HG03520 (cell line): ENCODE results near the gene PPP1R2B.
"Not testable (repeated sequence)": the region's sequence is repeated elsewhere in the genome, so short reads cannot be mapped to it uniquely, and the experiment has no call there.

ENCODE experiments used
- ATAC-seq: cut with Tn5 transposase; IDR thresholded peaks from one replicate; pipeline ENCODE4 v1.9.1; 2021; ENCODE audit warnings: mild to moderate bottlenecking, moderate library complexity; ENCODE audit not compliant: unreplicated experiment

Gene PPP1R2B

DNA sequence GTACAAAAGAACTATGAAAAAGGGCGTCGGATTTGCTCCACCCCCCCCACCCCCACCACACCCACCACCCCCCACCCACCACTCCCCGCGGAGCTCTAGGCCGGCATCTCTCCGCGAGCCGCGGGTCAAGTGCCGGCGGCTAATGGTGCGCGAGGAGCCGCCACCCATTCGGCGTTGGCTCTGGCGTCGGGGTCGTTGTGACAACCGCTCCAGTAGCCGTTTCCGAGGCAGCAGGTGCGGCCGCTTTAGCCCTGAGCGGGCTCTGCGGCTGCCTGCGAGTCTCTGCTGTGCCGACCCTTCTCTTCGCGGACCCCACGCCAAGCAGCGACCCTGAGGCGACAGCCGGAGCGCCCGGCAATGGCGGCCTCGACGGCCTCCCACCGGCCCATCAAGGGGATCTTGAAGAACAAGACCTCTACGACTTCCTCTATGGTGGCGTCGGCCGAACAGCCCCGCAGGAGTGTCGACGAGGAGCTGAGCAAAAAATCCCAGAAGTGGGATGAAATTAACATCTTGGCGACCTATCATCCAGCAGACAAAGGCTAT lies at the start of gene PPP1R2B:
TSS of gene PPP1R2B (plus strand) at position 90 of the 546 bp plus-strand sequence. CDS start at position 358, 268 bp downstream.
- no peak for ATAC-seq

DNA sequence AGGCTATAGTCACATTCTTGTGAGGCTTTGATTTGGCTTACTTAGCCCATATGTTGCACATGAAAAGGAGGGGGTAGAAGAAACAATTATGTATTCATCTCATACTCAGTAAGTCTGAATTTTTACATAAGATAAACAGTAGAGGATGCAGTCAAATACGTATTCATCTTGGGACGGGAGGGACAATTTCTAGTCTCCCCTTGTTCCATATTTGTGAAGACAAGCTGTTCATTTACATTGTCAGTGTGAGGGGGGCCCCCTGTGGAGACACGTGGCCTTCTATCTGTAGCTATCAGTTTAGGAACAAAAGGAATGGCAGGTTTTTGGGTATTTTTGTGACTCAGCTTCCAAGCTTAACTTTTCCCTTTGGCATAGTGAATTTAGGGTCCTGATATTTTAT lies 49.2 kb upstream of the PPP1R2B start:
- ATAC-seq, result no peak

DNA sequence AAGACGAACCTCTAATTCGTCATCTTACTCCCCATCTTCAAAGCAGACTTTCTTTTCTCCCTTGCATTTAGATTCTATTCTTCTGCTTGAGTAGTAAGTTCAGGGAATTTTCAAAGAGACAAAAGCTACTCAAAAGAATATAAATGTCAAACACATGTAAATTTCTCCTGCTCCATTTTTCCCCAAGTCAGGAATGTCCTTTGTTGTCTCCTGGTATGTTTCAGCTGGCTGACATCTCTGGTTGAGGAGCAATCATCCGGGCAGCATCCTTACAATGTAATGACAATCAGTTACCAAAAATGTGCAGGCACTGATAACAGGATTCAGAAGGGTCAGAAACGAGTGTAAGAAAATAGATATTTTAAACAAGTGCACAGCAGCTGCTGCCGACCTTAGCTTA lies 47.6 kb upstream of the PPP1R2B start:
- ATAC-seq, result no peak

DNA sequence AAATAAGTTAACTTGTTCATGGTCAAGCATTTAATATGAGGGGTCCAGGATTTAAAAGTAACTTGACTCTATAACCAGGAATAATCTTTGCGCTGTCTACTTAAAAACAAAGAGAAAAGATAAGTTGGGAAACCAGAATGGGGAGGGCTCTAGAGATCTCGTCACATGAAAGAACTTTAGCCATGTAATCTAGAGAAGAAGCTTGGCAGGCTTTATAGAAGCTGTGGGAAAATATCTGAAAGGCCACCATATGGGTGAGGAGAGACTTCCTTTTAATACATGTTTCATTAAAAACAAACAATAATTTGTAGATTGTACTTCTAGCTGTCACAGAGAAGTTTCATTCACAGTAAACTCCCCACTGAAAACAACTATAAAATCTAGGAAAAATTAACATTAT lies 46.7 kb upstream of the PPP1R2B start:
- no peak for ATAC-seq

DNA sequence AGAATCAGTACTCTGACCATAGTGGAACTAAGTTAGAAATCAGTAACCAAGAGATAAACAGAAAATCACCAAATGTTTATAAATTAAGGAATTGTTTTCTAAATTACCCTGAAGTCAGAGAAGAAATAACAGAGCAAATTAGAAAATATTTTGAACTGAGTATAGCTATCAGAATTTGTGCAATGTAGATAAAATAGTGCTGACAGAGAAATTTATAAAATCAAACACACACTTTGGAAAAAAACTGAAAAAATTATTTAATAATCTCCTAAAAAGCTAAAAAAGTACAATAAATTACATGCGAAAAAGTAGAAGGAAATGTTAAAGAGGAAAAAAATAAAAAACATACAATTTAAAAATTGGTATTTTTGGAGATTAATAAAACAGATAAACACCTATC lies 37.1 kb upstream of the PPP1R2B start:
- ATAC-seq, result no peak

DNA sequence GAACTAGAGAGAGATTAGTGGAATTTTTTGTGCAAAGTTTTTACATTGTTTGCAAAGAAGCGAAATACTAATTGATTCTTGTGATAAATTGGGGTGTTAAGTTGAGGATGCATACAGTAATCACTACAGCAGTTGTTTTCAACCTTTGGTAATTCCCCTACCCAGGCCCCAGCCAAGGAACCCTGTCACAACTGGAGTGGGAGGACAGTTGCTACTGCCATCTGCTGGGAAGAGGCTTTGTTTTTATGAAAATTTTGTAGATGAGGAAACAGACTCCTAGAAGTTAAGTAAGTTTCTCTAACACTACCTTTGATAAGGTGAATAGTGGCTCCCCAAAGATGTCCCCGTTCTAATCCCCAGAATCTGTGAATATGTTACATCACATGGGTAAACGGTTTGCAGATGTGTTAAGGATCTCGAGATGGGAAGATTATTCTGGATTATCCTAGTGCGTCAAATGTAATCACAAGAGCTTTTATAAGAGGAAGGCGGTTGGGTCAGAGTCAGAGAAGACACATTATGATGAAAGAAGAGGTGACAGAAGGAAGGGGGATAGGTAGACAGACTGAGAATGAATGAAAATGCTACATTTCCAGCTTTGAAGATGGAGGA lies 34.0 kb upstream of the PPP1R2B start:
- ATAC-seq, result peak; percentile 66

DNA sequence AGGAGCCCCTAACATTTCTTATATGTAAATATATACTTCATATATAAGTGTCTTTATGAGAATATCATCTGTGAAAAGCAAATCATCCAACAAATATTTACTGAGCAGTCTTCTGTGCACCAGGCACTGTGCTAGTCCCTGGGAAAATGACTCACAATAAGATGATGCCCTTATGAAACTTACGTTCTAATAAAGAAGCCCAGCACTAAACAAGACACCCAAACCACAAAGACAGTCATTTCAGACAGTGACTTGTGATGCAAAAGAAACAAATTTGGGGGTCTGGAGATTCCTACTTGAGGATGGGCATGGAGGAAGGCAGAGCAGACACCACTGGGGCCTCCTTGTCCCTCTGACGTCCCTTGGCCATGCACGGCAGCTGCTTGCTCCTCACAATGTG lies 30.6 kb upstream of the PPP1R2B start:
- peak; percentile 37 for ATAC-seq

DNA sequence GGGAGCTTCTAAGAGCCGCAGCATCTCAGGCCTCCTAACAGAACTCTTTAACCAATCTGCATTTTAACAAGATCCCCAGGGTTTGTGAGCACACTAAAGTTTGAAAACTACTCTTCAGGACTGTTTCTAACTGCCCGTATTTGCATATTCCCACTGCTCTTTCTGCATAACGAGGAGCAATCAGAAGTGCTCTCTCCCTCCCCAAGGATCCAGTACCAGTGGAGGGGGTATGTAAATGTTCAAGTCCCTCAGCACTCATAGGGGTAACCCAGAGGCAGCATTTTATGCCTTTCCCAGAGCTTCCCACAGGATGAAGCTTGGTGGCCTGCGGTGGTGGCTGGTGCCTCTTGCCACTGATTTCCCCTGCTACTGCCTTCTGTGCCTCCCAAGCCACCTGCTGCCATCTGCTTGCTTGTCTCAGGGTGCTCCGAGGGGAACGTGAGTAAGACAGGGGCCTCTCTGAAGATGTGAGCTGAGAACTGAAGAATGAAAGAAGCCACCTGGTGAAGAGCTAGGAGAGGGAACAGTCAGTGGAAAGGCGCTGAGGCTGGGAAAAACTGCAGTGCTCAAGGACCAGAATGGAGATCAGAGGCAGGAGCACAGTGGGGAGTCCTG lies 30.0 kb upstream of the PPP1R2B start:
- no peak for ATAC-seq

DNA sequence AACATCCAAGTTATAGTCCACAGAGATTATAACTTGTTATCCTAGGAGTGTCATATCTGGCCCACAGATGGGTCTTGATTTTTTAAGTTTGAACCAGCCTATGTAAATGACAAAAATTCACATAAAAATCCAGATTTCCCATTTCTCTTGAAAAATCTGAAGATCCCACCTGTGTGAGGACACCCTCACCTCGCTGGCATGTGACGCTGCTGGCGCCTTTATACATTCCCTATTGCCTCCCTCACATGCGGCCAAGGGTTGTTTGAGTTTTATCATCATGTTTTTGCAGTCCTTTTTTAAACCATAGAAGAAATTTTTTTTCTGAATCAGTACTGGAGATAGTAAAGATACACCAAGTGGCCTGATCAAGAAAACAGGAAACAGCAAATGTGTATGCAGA lies 25.9 kb upstream of the PPP1R2B start:
- no peak for ATAC-seq

DNA sequence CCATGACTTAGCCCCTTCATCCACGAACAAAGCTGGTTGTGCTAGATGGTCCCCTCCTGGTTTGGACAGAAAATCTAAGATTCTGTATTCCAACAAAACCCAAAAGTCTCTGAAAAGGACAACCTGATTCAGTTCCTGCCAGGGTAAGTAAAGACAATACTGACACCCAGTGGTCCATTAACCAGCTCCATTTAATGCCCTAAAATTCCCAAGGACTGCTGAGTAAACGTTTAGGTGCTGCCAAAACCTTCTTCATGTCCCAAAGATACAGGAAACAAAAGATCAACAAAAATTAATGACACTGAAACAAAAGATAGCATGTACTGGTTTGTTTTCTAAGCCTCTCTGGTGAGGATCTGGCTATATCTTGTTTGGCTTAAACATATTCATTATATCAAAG lies 25.3 kb upstream of the PPP1R2B start:
- ATAC-seq, result no peak

DNA sequence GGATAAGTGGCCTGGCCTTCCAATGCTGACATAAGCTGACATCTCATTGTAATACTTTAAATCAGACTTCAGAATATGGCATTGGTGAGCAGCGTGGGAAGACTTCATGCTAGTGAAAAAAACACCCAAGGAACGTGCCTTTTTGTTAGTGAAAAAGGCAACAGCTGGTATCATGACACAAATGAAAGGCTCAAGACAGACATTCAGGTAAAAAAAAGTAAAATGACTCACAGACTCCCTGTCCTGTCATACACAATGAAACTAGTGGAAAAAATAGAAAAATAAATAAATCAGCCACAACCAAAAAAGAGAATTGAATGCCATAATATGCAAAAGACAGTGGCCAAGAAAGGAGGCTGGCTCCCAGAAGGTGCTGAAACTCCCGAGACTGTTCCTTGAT lies 24.4 kb upstream of the PPP1R2B start:
- ATAC-seq, result peak; percentile 51

DNA sequence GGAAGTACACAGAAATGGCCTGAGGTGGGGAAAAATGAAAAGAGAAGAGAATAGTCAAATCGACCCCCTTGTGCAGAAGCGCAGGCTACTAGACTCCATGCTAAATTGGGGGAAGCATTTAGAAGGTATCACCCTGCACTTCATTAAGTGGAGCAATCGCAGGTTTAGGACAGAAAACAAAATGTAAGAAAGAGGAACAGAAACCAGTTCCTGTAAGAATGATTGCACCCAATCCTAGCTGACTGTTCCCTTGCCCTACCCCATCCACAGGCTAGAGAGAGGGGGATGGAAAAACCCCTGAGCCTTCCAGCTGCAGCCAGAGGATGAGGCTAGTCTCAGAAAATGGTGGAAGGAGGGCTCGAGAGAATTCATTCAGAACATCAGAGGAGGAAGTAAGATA lies 23.9 kb upstream of the PPP1R2B start:
- ATAC-seq, result peak; percentile 76

DNA sequence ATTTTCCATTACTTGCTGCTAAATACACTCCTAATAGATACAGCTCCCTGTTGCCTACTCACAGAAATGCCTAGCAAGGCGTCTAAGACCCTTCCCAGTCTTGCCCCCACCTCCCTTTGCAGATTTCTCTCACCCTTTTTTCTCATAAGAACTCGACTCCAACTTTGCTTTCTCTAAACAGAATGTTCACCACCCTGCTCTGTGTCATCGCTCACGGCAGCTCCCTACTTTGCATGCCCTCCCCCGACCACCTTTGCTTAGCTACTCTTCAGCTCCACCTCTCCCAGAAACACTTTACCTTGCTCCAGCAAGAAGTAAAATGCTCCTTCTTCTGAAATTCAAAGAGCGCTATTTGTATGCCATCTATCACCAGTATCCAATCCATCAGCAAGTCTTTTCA lies 15.2 kb upstream of the PPP1R2B start:
- no peak for ATAC-seq

DNA sequence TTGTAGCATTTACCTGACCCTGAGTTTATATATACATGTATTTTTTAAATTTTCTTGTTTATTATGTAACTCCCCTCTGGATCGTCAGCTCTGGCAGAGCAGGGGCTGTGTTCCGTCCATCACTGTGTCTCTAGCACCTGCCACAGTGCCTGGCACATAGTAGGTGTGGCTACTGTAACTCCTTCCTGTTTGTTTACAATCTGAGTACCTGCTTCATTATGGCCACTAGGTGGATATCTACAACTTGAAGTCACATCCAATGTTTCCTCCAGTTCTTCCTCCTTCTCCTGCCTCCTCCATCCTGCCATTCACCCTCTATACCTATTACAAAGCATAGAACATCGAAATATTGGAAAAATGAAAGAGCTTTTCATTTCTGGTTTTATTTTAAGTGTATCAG lies 14.2 kb upstream of the PPP1R2B start:
- no peak for ATAC-seq

DNA sequence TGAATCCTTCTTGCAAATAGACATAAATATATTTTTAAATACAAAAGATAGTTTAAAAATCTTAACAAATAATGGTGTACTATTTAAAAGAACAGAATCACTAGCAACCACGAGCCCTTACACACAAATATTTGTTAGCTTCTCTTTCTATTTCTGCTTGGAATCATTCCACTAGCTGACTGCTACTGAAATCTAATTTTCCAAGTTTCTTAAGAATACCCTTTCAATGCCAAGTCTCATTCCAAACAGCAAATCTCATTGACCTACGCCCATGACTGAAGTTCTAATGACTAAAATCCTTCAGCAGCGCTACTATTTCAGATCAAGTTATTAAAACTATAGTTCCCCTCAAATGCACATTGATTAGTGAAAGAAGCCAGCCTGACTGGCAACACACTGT lies 13.2 kb upstream of the PPP1R2B start:
- ATAC-seq, result no peak

DNA sequence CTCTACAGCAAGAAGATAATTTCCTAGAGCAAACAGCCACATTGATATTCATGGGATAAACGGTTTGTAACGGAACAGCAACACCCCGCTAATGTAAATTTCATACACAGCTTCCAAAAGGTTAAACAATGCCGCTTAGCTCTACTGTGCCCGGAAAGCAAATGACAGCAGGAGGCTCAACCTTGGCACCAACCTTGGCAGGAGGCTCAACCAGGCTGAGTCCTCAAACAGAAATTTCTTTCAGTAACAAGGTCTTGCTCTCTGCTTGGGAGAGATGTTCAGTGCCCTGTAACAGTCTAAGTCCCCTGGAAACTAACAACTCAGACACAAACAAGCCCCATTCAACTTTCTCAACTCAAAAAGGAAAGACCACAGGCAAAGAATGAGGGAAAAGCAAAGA lies 11.1 kb upstream of the PPP1R2B start:
- ATAC-seq, result no peak

DNA sequence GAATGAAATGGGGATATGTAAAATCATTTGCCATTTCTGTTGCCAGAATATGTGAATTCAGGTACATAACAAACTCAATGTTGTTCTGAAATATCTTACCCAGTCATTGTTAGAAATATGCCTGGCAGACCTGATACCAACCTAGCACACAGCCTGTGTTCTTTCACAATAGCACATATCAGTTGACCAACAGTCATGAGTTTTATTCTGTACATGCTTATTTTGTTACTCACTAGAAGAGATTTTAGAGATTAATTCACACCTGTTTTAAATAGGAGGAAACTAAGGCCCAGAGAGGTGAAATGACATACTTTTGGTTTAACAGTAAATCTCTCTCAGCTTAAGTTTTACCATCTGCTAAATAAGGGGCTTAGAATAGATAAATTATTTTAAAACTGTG lies 8.4 kb upstream of the PPP1R2B start:
- no peak for ATAC-seq

DNA sequence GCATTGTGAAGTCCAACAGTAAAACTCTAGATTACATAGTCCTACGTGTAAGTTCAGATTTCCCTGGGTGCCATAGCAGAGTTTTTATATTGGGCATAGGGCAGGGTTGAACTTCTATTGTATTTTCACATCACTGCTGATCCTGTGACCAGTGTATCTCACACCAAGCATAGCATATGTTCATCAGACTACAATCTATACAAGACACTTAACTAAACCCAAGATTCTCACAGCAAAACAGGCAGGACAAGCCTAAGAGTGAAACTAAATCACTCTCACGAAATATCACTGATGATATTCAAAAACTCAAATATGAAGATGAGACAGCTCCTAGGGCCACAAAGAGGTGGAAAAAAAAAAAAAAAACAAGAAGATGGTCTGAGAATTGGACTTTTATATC lies 3.2 kb upstream of the PPP1R2B start:
- ATAC-seq, result no peak

DNA sequence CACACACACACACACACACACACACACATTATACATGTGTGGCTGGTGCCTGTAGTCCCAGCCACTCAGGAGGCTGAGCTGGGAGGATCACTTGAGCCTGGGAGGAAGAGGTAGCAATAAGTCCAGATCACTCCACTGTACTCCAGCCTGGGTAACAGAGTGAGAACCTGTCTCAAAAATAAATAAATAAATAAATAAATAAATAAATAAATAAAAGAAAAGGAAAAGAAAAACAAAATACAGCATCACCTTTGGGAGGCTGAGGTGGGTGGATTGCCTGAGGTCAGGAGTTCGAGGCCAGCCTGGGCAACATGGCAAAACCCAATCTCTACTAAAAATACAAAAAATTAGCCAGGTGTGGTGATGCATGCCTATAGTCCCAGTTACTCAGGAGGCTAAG lies 1.6 kb upstream of the PPP1R2B start:
- ATAC-seq, result not testable (repeated sequence)

DNA sequence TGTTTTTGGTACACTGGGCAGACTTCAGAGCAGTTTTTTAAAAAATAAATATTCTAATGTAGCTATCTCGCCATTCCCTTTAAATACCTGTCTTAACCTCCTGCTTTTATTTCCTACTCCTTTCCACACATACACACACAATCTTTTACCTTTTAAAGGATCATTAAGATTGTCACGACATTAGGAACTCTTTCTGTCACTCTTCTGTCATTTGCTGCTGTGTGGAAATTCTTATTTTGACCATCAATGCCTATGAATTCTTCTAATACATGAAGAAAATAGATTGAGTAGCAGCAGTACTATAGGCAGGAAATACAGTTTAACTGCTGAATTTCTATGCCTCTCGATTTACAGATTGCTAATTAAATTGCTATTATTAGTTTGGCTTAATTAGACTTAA lies 1.8 kb downstream of the PPP1R2B start:
- no peak for ATAC-seq

DNA sequence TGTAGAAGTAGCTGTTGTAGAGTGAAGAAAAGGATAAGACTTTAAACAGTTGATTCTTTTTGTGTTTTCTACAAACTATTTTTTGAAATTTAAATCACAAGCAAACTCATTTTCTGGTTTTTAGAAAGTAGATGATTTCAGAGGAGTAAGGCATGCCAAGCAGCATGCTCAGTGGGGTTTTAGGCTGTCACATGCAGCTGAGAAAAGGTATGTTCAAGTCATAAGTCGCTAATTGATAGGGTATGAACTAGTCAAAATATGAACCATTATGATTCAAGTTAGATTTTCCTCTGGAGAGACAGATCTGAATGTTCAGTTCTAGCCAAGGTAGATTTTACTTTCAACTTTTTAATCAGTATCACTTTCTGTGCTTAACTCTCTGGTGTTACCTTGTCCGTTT lies 3.0 kb downstream of the PPP1R2B start:
- ATAC-seq, result not testable (repeated sequence)

DNA sequence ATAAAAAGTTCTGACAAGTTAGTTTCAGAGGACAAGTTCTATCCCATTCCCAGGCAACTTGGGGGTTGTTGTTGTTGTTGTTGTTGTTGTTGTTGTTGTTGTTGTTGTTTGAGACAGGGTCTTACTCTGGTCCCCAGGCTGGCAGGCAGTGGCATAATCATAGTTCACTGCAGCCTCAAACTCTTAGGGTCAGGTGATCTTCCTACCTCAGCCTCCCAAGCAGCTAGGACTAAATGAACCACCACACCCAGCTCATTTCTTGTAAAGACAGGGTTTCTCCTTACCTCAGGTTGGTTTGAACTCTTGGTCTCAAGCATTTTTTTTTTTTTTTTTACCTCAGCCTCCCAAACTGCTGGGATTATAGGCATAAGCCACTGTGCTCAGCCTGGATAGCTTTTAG lies 15.3 kb downstream of the PPP1R2B start:
- no peak for ATAC-seq

DNA sequence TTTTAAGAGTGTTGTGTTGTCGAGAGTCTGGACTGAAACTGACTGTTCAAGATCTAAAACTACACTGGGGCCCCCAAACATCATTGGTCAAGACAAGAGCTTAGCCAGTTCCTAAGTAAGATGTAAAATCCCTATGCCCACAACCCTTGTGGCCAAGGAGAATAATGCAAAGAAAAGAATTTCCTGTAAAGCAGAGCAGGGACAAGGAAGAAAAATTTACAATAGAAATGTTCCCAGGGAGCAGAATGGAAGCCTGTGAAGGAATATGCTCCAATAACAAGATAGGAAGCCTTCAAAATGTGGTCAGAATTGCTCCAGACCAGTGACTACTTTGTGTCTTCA lies 20.4 kb downstream of the PPP1R2B start:
- no peak for ATAC-seq
